Liver (tissue), 9 donors: ENCODE data around the gene UBE2F. TPM values are rescaled to one million over a fixed set of nuclear protein-coding genes. Genes with fewer than 3 reads are reported as not detected.

Experiments used
- DNase-seq: peaks from one replicate; pipeline ENCODE4 v3.0.0-alpha.2; 2017; ENCODE audit warnings: low spot score
- H3K27ac ChIP-seq, 2 donors: one replicate each; pipeline ENCODE4 v1.7.0; 2013; ENCODE audit warnings: inconsistent platforms in 2 of 2, low read length in 2 of 2, control low read depth in 1 of 2, low read depth in 1 of 2, mild to moderate bottlenecking in 1 of 2
- H3K27me3 ChIP-seq, 4 donors: one replicate each; pipeline versions ENCODE4 v1.6.1 to v1.7.0; 2013; ENCODE audit warnings: low read length in 3 of 4, inconsistent platforms in 1 of 4, mild to moderate bottlenecking in 1 of 4, moderate library complexity in 1 of 4; ENCODE audit not compliant: control insufficient read depth in 4 of 4, insufficient read depth in 4 of 4
- H3K36me3 ChIP-seq, 4 donors: one replicate each; pipeline versions ENCODE4 v1.6.1 to v1.7.0; 2013; ENCODE audit warnings: low read length in 3 of 4, mild to moderate bottlenecking in 3 of 4, low read depth in 1 of 4, moderate library complexity in 1 of 4; ENCODE audit not compliant: control insufficient read depth in 4 of 4, insufficient read depth in 3 of 4
- H3K4me1 ChIP-seq, 4 donors: one replicate each; pipeline versions ENCODE4 v1.6.1 to v1.7.0; 2013; ENCODE audit warnings: low read length in 3 of 4, mild to moderate bottlenecking in 3 of 4, moderate library complexity in 1 of 4; ENCODE audit not compliant: control insufficient read depth in 4 of 4, insufficient read depth in 4 of 4
- H3K4me3 ChIP-seq, 3 donors: one replicate each; pipeline versions ENCODE4 v1.6.1 to v1.7.0; 2013; ENCODE audit warnings: low read length in 3 of 3, control low read depth in 1 of 3, low read depth in 1 of 3, mild to moderate bottlenecking in 1 of 3
- H3K9ac ChIP-seq, 2 donors: one replicate each; pipeline ENCODE4 v1.7.0; 2013; ENCODE audit warnings: low read length in 2 of 2, mild to moderate bottlenecking in 2 of 2, moderate library complexity in 2 of 2, control low read depth in 1 of 2, low read depth in 1 of 2
- H3K9me3 ChIP-seq, 4 donors: one replicate each; pipeline versions ENCODE4 v1.6.1 to v1.7.0; 2013; ENCODE audit warnings: low read length in 3 of 4; ENCODE audit not compliant: control insufficient read depth in 4 of 4
- CTCF ChIP-seq: fragments of 150-350 bp; IDR thresholded peaks from 2 replicates; pipeline ENCODE4 v1.5.1; 2017; ENCODE audit warnings: improper control_type of control experiment, low read depth, low read length; ENCODE audit not compliant: missing input control
- EGR1 ChIP-seq, 2 donors: IDR thresholded peaks; 2 replicates each; pipeline ENCODE4 v1.6.1; 2016 to 2018; ENCODE audit warnings: antibody characterized with exemption in 2 of 2, low read depth in 2 of 2
- FOXA1 ChIP-seq: IDR thresholded peaks from 2 replicates; pipeline ENCODE4 v1.6.1; 2016; ENCODE audit warnings: antibody characterized with exemption
- FOXA2 ChIP-seq: IDR thresholded peaks from 2 replicates; pipeline ENCODE4 v1.6.1; 2016; ENCODE audit warnings: antibody characterized with exemption
- GABPA ChIP-seq, 2 donors: IDR thresholded peaks in 1 of 2; conservative IDR thresholded peaks in 1 of 2; 2 replicates each; pipeline ENCODE4 v1.6.1; 2016; ENCODE audit warnings: antibody characterized with exemption in 2 of 2, mild to moderate bottlenecking in 1 of 2, moderate library complexity in 1 of 2
- HNF4A ChIP-seq, 2 donors: conservative IDR thresholded peaks; 2 replicates each; pipeline ENCODE4 v1.6.1; 2016; ENCODE audit warnings: antibody characterized with exemption in 2 of 2, mild to moderate bottlenecking in 2 of 2
- HNF4G ChIP-seq: IDR thresholded peaks from 2 replicates; pipeline ENCODE4 v1.6.1; 2016; ENCODE audit warnings: antibody characterized with exemption
- JUND ChIP-seq, 2 donors: IDR thresholded peaks; 2 replicates each; pipeline ENCODE4 v1.6.1; 2016; ENCODE audit warnings: antibody characterized with exemption in 2 of 2
- NR2F2 ChIP-seq: IDR thresholded peaks from 2 replicates; pipeline ENCODE4 v1.6.1; 2016; ENCODE audit warnings: antibody characterized with exemption
- RAD21 ChIP-seq, 2 donors: IDR thresholded peaks; 2 replicates each; pipeline ENCODE4 v1.6.1; 2016; ENCODE audit warnings: antibody characterized with exemption in 2 of 2, mild to moderate bottlenecking in 2 of 2
- REST ChIP-seq: IDR thresholded peaks from 2 replicates; pipeline ENCODE4 v1.6.1; 2016; ENCODE audit warnings: antibody characterized with exemption, mild to moderate bottlenecking
- RXRA ChIP-seq, 2 donors: IDR thresholded peaks; 2 replicates each; pipeline ENCODE4 v1.6.1; 2017 to 2018; ENCODE audit warnings: antibody characterized with exemption in 2 of 2, mild to moderate bottlenecking in 1 of 2
- SP1 ChIP-seq: IDR thresholded peaks from 2 replicates; pipeline ENCODE4 v1.6.1; 2018; ENCODE audit warnings: antibody characterized with exemption, mild to moderate bottlenecking
- TAF1 ChIP-seq: conservative IDR thresholded peaks from 2 replicates; pipeline ENCODE4 v1.6.1; 2016; ENCODE audit warnings: antibody characterized with exemption, mild to moderate bottlenecking
- YY1 ChIP-seq: IDR thresholded peaks from 2 replicates; pipeline ENCODE4 v1.6.1; 2016; ENCODE audit warnings: antibody characterized with exemption, mild to moderate bottlenecking
- WGBS: extraction: QIAGEN DNeasy Blood & Tissue Kit; methylation state at CpG from one replicate; pipeline ENCODE4 v1.1.7; 2013; 5-methylcytosine and 5-hydroxymethylcytosine counted together
- polyA plus RNA-seq, 2 donors: library from polyadenylated mRNA; stranded (reverse) in 1 of 2; unstranded in 1 of 2; fragments of 200-250 nt in 1 of 2; fragments of >200 nt in 1 of 2; fragmentation: Nextera tagmentation in 1 of 2; extraction: Ambion mirVana in 1 of 2; gene quantifications; one replicate each; pipeline versions ENCODE4 v1.2.1 to v1.2.3, GENCODE V29; 2013 to 2015
- total RNA-seq, 2 donors: library from RNA; depleted of rRNA; stranded (reverse); fragments of >200 nt; gene quantifications; one replicate each; pipeline ENCODE4 v1.2.3, GENCODE V29; 2014
- TF ChIP-seq, protein P1 (sequence below): IDR thresholded peaks from 2 replicates; pipeline ENCODE4 v1.6.1; 2016; ENCODE audit warnings: antibody characterized with exemption
- TF ChIP-seq, protein P2 (sequence below): IDR thresholded peaks from 2 replicates; pipeline ENCODE4 v1.6.1; 2016; ENCODE audit warnings: antibody characterized with exemption
- TF ChIP-seq, protein P3 (sequence below): IDR thresholded peaks from 2 replicates; pipeline ENCODE4 v1.6.1; 2016; ENCODE audit warnings: antibody characterized with exemption
- donor health status: healthy.
- donor health status: healthy.
- donor health status: healthy.
- donor health status: healthy.
- donor health status: healthy.

Gene UBE2F
- total and polyA plus RNA-seq, 4 donors: 30.5 to 55.3 (median 32.1) TPM

DNA sequence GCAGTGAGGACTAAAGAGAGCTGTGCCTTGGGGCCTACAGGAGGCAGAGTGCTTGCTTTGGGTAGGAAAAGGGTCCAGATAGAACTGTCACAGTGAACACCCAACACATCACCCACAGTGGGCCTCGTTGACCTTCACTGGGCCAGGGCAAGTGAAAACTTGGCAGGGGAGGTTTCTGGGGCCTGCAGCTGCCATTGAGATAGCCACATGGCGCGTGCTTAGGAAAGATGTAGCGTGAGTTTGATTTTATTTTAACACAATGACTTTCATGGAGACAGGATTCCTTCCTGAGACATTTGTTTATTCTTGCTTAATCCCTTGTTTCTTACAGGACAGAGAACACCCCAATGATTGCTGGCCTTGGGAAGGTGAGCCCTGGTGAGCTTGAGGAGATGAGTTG lies 124.1 kb downstream of the UBE2F start:
- no peak for DNase-seq
- H3K9me3 ChIP-seq: no peaks in the 10 kb centered on the region
- no peaks in the 10 kb centered on the region for H3K27me3 ChIP-seq
- H3K27ac ChIP-seq: no peak overlapping the region
- no peak overlapping the region for H3K9ac ChIP-seq
- 95% methylated on average over 4 of the region's 4 CpGs for WGBS
- H3K4me1 ChIP-seq: no peaks in the 10 kb centered on the region
- no peak for TF ChIP-seq CTCF
- peaks cover 0 to 12% (median 3%) of the 10 kb centered on the region in 4 donors for H3K36me3 ChIP-seq
- no peak overlapping the region for H3K4me3 ChIP-seq

- H3K4me3 ChIP-seq: no peak overlapping the region
- 97% methylated on average over 16 of the region's 16 CpGs for WGBS
- H3K9ac ChIP-seq: no peak overlapping the region
- H3K4me1 ChIP-seq: no peaks in the 10 kb centered on the region
- peaks cover 0 to 12% (median 3%) of the 10 kb centered on the region in 4 donors for H3K36me3 ChIP-seq
- H3K9me3 ChIP-seq: no peaks in the 10 kb centered on the region
- no peak for TF ChIP-seq EGR1 (IDR thresholded peaks at IDR 0.05; ENCODE audit: low read depth in 2 of 2)
- no peak for TF ChIP-seq GABPA (IDR thresholded peaks at IDR 0.05 in 1 of 2, conservative IDR thresholded peaks at IDR 0.05 in 1 of 2)
- no peak for TF ChIP-seq REST
- TF ChIP-seq, protein P1, sequence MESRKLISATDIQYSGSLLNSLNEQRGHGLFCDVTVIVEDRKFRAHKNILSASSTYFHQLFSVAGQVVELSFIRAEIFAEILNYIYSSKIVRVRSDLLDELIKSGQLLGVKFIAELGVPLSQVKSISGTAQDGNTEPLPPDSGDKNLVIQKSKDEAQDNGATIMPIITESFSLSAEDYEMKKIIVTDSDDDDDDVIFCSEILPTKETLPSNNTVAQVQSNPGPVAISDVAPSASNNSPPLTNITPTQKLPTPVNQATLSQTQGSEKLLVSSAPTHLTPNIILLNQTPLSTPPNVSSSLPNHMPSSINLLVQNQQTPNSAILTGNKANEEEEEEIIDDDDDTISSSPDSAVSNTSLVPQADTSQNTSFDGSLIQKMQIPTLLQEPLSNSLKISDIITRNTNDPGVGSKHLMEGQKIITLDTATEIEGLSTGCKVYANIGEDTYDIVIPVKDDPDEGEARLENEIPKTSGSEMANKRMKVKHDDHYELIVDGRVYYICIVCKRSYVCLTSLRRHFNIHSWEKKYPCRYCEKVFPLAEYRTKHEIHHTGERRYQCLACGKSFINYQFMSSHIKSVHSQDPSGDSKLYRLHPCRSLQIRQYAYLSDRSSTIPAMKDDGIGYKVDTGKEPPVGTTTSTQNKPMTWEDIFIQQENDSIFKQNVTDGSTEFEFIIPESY: no peak
- TF ChIP-seq NR2F2: no peak
- no peak for TF ChIP-seq FOXA1
- TF ChIP-seq HNF4A (conservative IDR thresholded peaks at IDR 0.05): no peak
- TF ChIP-seq TAF1: no peak
- no peak for TF ChIP-seq YY1
- no peak for TF ChIP-seq RAD21 (IDR thresholded peaks at IDR 0.05)
- no peak for TF ChIP-seq CTCF
- no peak for TF ChIP-seq JUND (IDR thresholded peaks at IDR 0.05)
- no peak for TF ChIP-seq SP1
- TF ChIP-seq, protein P2, sequence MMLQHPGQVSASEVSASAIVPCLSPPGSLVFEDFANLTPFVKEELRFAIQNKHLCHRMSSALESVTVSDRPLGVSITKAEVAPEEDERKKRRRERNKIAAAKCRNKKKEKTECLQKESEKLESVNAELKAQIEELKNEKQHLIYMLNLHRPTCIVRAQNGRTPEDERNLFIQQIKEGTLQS: no peak
- TF ChIP-seq HNF4G: no peak
- no peak for TF ChIP-seq FOXA2
- TF ChIP-seq RXRA (IDR thresholded peaks at IDR 0.05): no peak
- TF ChIP-seq, protein P3, sequence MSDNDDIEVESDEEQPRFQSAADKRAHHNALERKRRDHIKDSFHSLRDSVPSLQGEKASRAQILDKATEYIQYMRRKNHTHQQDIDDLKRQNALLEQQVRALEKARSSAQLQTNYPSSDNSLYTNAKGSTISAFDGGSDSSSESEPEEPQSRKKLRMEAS: no peak
- H3K27me3 ChIP-seq: no peaks in the 10 kb centered on the region
- no peak overlapping the region for H3K27ac ChIP-seq
- DNase-seq: no peak
Measured at GRCh38 chr2:238091436-238092060, 124.7 kb downstream of the UBE2F start.
